ENCODE measurements around the gene CCDC89.

Gene CCDC89

GRCh38 chr11:85647604-85648299 lies 38.2 kb downstream of the CCDC89 start, which contains the start of gene TMEM126A:
Gene TMEM126A (plus strand): TSS chr11:85647967. CDS start chr11:85650256, 2,289 bp downstream.
- peak; percentile 94 for DNase-seq

DNA sequence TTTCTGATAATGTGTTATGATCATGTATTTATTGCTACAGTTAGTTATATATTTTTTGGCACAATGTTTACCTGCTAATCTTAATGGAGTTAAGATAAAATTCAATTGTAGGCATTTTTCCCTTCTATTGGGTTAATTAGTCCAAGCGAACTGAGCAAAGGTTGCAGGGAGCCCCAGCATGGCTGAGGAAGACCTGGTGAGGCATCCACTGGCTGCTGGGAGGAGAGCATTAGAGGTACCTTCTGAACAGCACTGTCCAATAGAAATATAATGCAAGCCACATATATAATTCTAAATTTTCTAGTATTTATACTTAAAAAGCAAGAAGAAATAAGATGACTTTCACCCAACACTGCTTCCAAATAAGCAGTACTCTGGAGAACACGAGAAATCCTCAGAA lies 38.9 kb downstream of the CCDC89 start:
- no peak for DNase-seq

GRCh38 chr11:85643191-85643614 lies 42.8 kb downstream of the CCDC89 start:
- peak; percentile 27 for DNase-seq

- DNase-seq: no peak
Observed at GRCh38 chr11:85634747-85635146, 51.2 kb downstream of the CCDC89 start.
